Liver (tissue), 3 donors: ENCODE data around the gene SEC14L5.

Source experiments
- ATF3 ChIP-seq: IDR thresholded peaks from 2 replicates; pipeline ENCODE4 v1.6.1; 2016; ENCODE audit warnings: antibody characterized with exemption
- CTCF ChIP-seq: fragments of 150-350 bp; IDR thresholded peaks from 2 replicates; pipeline ENCODE4 v1.5.1; 2017; ENCODE audit warnings: improper control_type of control experiment, low read depth, low read length; ENCODE audit not compliant: missing input control
- GABPA ChIP-seq, 2 donors: IDR thresholded peaks in 1 of 2; conservative IDR thresholded peaks in 1 of 2; 2 replicates each; pipeline ENCODE4 v1.6.1; 2016; ENCODE audit warnings: antibody characterized with exemption in 2 of 2, mild to moderate bottlenecking in 1 of 2, moderate library complexity in 1 of 2
- HNF4G ChIP-seq: IDR thresholded peaks from 2 replicates; pipeline ENCODE4 v1.6.1; 2016; ENCODE audit warnings: antibody characterized with exemption
- JUND ChIP-seq, 2 donors: IDR thresholded peaks; 2 replicates each; pipeline ENCODE4 v1.6.1; 2016; ENCODE audit warnings: antibody characterized with exemption in 2 of 2
- MAX ChIP-seq: IDR thresholded peaks from 2 replicates; pipeline ENCODE4 v1.6.1; 2016; ENCODE audit warnings: antibody characterized with exemption
- NR2F2 ChIP-seq: IDR thresholded peaks from 2 replicates; pipeline ENCODE4 v1.6.1; 2016; ENCODE audit warnings: antibody characterized with exemption
- RAD21 ChIP-seq, 2 donors: IDR thresholded peaks; 2 replicates each; pipeline ENCODE4 v1.6.1; 2016; ENCODE audit warnings: antibody characterized with exemption in 2 of 2, mild to moderate bottlenecking in 2 of 2
- REST ChIP-seq: IDR thresholded peaks from 2 replicates; pipeline ENCODE4 v1.6.1; 2016; ENCODE audit warnings: antibody characterized with exemption, mild to moderate bottlenecking
- TAF1 ChIP-seq: conservative IDR thresholded peaks from 2 replicates; pipeline ENCODE4 v1.6.1; 2016; ENCODE audit warnings: antibody characterized with exemption, mild to moderate bottlenecking
- YY1 ChIP-seq: IDR thresholded peaks from 2 replicates; pipeline ENCODE4 v1.6.1; 2016; ENCODE audit warnings: antibody characterized with exemption, mild to moderate bottlenecking
- donor health status: healthy.
- donor health status: healthy.

- TF ChIP-seq REST (no peak), CTCF (no peak), JUND (IDR thresholded peaks at IDR 0.05) (no peak), ATF3 (no peak), HNF4G (no peak), NR2F2 (no peak), RAD21 (IDR thresholded peaks at IDR 0.05) (no peak), MAX (no peak), GABPA (IDR thresholded peaks at IDR 0.05 in 1 of 2, conservative IDR thresholded peaks at IDR 0.05 in 1 of 2) (no peak), TAF1 (no peak), YY1 (no peak)
Observed at GRCh38 chr16:5040451-5040850, 82.3 kb downstream of the SEC14L5 start.
